HG03097 (cell line): ENCODE measurements around the gene RRP15.

Experiments
- ATAC-seq: cut with Tn5 transposase; IDR thresholded peaks from one replicate; pipeline ENCODE4 v1.9.1; 2021; ENCODE audit not compliant: unreplicated experiment, low FRiP score

RRP15 gene

GRCh38 chr1:218382261-218382660, 97.2 kb downstream of the RRP15 start:
- no peak for ATAC-seq

- ATAC-seq = no peak
Observed at GRCh38 chr1:218383051-218383450, 98.0 kb downstream of the RRP15 start.

- no peak for ATAC-seq
Observed at GRCh38 chr1:218383681-218384080, 98.6 kb downstream of the RRP15 start.

GRCh38 chr1:218384581-218384993, 99.5 kb downstream of the RRP15 start:
- ATAC-seq = no peak
